GM18499 (cell line): Measurements from ENCODE around the gene TEKT5.
"Not testable (repeated sequence)": the region's sequence is repeated elsewhere in the genome, so short reads cannot be mapped to it uniquely, and the experiment has no call there.

Experiments used
- ATAC-seq: cut with Tn5 transposase; IDR thresholded peaks from one replicate; pipeline ENCODE4 v1.9.1; 2021; ENCODE audit warnings: moderate number of reproducible peaks; ENCODE audit not compliant: insufficient read depth, unreplicated experiment

The TEKT5 gene

DNA sequence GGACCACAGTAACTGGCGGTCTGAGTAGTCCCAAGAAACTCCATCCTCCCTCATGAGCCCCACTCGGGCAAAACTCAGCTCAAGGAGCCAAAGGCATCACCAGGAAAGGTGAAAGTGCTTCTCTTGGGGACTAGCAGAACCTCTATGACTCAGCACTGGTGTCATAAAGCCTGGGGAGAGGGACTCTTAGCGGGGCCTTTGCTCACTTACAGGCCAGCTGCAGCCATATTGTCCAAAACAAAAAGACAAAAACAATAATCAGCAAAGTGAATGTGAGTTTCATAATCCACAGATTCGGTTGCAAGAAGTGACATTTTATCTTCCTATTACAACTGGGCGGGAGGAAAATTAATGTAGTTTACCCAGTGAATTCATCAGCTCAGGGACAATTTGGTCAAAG, at the start of gene TEKT5:
Gene TEKT5, minus strand, starts transcription at position 101 of the 400 bp plus-strand sequence. Its CDS starts 57 bp downstream, at position 44.
- ATAC-seq, result no peak

GRCh38 chr16:10743610-10744369, 49.1 kb upstream of the TEKT5 start, which contains the start of gene NUBP1:
TSS of gene NUBP1 (plus strand) at chr16:10743842. CDS start at chr16:10743864, 22 bp downstream.
- peak; percentile 57 for ATAC-seq

DNA sequence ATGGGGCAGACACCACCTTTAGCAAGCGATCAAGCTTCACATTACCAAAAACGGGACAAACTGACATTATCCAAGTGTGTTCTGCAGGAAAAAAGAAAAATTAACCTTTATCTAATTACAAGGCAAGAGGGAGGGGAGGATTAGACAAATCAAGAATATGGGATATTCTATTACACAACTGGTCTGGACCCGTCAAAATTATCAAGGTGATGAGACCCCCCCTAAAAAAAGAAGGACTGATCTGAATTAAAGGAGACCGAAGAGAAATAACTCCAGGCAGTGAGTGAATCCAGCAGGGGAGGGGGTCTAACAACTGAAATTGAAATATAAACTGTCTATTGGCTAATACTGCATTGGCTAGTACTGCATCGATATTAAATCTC, 48.5 kb upstream of the TEKT5 start:
- ATAC-seq, result no peak

GRCh38 chr16:10741844-10742243, 47.1 kb upstream of the TEKT5 start:
- ATAC-seq, result no peak

DNA sequence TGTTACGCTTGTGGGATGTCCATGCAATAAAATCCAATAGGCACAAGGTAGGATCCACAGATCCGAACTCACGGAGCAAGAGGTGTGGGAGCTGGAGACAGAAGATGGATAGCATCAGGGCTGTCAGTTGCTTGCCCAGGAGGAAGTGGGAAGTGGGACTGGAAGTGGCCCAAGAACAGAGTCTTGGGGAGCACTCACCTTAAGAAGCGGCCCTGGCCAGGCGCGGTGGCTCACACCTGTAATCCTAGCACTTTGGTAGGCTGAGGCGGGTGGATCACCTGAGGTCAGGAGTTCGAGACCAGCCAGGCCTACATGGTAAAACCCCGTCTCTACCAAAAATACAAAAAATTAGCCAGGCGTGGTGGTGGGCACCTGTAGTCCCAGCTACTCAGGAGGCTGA, 46.5 kb upstream of the TEKT5 start:
- not testable (repeated sequence) for ATAC-seq

- no peak for ATAC-seq
These were observed 46.1 kb upstream of the TEKT5 start for GRCh38 chr16:10740845-10741208.

DNA sequence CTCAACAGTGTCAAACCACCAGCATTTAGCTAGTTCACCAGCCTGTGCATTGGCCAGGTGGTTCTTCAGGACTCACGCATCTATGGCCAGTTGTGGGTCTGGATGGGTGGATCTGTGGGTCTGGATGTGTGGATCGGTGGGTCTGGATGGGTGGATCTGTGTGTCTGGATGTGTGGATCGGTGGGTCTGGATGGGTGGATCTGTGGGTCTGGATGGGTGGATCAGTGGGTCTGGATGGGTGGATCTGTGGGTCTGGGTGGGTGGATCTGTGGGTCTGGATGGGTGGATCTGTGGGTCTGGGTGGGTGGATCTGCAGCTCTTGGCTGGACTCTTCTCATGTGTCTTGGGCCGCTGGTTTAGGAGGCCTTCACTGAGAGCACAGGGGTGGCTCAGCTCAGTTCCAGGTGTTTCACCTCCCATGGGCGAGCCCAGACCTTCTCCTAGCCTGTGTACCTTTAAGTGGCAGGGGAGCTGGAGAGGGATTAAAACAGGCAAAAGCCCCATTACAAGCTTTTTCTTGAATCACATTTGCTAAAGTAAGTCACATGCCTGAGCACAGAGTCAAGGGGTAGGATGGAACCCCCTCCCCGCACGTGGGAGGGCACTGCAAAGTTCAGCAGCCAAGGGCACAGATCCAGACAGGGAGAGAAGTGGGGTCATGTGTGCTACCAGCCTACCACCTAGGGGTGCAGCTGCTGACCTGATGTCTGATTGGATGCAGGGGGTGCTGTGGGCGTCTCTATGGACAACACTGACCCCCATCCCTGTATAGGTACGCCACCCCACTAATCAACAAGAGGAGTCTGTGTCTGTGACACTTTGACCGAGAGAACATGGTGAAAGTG, 45.5 kb upstream of the TEKT5 start:
- no peak for ATAC-seq

- ATAC-seq, result peak; percentile 63
These were observed 43.7 kb upstream of the TEKT5 start for GRCh38 chr16:10738231-10739077.

DNA sequence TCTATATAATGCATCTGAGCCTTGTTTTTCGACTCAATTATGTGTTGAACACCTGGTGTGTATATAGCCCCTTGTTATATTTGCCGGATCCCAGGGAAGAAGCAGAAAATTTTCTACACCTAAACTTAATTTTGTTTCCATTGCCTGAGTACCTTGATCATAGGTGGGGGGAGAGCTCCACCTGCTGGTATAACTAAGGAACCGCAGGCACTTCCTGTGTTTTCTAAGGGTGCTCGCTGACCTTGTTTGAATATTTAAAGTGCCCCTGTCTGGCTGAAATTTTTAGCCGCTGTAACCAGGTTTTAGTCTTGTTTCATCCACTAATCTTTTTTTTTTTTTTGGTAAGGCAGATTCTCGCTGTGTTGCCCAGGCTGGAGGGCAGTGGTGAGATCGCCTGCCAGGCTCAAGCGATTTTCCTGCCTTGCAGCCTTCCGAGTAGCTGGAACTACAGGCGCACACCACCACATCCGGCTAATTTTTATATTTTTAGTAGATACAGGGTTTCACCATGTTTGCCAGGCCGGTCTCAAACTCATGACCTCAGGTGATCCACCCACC, 42.4 kb upstream of the TEKT5 start:
- no peak for ATAC-seq

DNA sequence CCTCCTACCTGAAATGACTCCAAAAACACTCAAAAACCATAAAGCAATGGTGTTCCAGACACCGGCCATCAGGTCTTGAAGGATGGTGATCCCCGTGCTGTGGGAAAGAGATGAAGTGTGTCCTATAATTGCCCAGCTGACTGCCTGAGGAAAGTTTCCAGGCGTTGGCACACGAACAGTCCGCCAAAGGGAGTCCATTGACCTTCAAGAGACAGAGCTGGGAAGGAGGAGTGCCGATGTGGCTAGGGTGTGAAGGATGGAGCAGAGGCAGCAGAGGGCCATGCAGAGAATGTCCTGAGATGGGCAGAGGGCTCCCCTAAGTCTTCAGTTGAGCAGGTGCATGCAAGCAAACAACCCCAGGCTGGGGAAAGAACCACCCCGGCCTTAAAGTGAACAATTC, 37.1 kb upstream of the TEKT5 start:
- no peak for ATAC-seq

DNA sequence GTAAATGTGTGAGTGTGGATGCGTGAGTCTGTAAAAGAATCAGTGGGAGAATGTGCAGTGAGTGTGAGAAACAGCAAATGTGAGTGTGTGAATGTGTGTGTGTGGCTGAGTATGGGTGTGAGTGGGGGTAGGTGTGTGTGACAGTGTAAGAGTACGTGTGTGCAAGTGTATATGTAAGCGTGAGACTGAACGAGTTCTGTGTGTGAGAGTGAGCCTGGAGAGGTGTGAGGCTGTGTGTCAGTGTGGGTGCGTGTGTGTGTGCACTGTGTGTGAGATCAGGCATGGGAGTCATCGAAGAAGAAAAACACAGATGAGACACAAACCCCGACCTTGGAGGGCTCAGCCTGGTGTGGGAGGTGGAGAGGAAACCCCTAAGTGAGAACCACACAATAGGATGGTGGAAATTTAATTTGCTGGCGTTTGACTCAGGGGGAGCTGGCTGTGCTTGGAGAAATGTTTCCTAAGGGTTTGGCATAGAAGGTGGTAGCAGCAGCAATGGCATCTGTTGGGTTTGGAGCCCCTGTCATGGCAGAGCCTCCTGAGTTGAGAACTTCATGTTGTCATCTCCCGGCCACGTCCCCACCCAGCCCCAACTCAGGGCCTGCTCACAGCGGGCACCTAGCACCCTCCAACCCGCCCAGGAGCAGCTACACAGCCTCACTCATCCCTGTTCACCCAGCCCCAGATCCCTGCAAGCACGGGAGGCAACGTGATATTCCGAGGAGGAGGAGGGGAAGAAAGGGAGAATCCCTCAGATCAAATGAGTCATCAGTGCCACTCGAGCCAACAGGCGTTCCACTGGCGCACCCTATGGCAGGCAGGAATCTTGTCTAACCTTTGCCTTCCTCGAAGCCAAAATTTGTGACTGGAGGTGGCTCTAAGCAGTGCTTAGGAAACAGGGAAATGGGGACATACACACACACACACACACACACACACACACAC, 34.6 kb upstream of the TEKT5 start:
- no peak for ATAC-seq

DNA sequence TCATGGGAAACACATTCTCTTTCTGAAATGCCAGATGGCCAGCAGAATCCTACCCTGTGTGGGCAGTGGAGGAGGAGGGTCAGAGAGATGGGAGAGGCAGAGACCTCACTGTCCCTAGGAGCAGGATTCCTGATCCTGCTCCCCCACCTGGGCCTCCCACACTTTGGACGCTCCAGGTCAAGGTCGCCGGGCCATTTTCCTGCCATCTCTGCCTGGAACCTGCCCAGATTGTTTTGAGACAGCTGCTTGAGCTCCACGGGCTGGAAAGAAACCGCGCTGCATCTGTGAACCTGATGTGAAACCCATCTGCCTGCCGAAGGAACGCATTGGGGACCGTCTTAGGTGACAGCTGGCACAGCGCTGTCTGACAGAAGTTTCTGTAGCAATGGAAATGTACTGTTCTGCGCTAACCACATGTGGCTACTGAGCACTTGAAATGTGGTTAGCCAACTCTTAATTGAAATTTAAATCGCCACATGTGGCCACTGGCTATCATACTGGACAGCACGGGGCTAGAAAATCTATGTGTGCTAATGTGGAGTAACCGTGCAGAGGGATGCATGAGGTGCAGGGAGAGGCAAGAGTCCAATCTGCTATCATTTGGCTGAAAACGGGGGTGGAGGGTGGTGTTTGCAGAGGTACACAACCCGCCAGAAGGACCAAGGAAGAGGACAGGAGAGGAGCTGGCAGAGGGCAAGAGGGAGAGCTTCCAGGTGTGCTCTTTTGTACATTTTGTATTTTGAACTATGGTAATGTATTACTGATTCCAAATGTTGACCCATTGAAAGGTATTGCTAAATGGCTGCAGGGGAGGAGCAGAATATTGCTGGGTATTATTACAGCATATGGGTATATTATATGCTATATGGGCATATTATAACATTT, 33.5 kb upstream of the TEKT5 start:
- no peak for ATAC-seq

GRCh38 chr16:10708969-10709368, 14.2 kb upstream of the TEKT5 start:
- ATAC-seq, result no peak

GRCh38 chr16:10699756-10700155, 5.0 kb upstream of the TEKT5 start:
- ATAC-seq, result no peak

DNA sequence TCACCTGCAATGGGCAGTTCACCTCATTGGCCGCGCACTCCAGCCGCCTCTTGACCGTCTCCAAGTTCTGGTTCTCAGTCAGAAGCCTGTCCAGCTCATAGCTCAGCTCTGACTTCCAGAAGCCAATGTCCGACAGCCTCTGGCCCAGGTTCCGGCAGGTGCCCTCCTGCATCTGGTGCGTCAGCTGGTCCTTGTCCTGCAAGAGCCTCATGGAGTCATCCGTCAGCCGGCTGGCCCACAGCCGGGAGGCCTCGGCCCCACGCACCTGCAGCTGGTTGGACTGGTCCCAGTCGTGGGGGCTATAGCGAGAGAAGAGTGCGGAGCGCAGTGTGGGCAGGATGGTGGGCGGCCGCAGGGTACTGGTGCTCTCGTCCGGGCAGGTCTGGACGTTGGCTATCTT, 424 bp downstream of the TEKT5 start:
- ATAC-seq, result no peak

DNA sequence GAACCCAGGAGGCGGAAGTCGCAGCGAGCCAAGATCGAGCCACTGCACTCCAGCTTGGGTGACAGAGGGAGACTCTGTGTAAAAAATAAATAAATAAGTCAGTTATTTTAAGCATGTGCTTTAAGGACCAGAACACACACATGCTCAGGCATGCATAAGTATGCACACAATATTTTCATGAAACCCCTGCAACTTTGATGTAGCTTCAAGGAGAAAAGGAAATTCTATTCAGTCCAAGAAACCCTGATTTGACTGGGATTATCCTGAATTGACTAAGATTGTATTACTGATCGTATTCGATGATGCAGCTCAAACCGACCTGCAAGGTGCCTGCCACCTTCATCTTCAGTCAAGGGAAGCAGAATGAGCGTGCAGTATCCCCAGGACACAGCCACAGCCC, 841 bp downstream of the TEKT5 start:
- no peak for ATAC-seq

GRCh38 chr16:10692470-10692869, 2.3 kb downstream of the TEKT5 start:
- no peak for ATAC-seq

DNA sequence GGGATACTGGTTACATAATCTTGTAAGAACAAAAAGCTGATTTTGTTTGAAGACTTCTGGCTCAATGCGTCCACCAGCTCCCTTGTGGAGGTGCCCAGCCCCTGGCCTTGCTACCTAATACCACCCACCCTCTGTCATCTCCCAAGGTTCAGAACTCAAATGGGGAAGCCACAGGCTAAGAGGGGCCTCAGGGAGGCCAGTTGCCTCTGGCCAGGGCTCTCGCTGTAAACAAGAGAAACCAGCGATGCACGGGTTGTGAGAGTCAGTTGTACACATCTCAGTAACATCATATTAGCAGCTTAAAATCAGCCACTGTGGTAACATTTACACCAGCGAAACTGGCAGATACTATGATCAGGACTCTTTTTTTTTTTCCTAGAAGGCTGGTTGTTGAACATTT, 6.0 kb downstream of the TEKT5 start:
- ATAC-seq, result no peak
